Stomach (tissue), 4 donors: ENCODE results near the gene RPL13A.

Experiments used
- POLR2A ChIP-seq, 4 donors: fragments of 450-650 bp; IDR thresholded peaks; one replicate each; pipeline ENCODE4 v1.6.1; 2016; ENCODE audit warnings: antibody characterized with exemption in 4 of 4, control low read depth in 2 of 4, mild to moderate bottlenecking in 1 of 4, moderate library complexity in 1 of 4
- POLR2AphosphoS5 ChIP-seq, 3 donors: sonication (generic); formaldehyde crosslinking; IDR thresholded peaks; one replicate each; pipeline ENCODE4 v1.6.1; 2016; ENCODE audit warnings: antibody characterized with exemption in 3 of 3

DNA sequence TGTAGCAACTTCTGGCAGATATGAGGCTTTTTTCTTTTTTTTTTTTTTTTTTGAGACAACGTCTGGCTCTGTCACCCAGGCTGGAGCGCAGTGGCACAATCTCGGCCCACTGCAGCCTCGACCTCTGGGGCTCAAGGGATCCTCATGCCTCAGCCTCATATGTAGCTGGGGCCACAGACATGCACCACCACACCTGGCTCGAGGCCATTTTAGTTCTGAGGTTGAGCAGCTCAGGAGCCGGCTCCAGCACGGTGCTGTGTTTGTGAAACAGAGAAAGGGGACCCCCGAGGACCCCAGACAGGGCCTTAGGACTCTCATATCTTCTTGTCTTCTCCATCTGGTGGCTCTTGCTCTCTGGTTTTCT lies 16.8 kb upstream of the RPL13A start:
- no peak for TF ChIP-seq POLR2A (IDR thresholded peaks at IDR 0.05)
- no peak for TF ChIP-seq POLR2AphosphoS5 (IDR thresholded peaks at IDR 0.05)
